GM23338 (cell line): ENCODE results near the gene TRABD2A. TPM values are rescaled to one million over a fixed set of nuclear protein-coding genes. Genes with fewer than 3 reads are reported as not detected.

Source experiments
- ATAC-seq: fragments of 200-7000 bp; cut with Tn5 transposase; 3 replicates; pipeline ENCODE4 v1.9.1; 2020
- DNase-seq: peaks from one replicate; pipeline ENCODE4 v3.0.0-alpha.2; 2015; ENCODE audit warnings: low spot score
- H2AFZ ChIP-seq: fragments of 200-600 bp; sonication (generic); 2 replicates; pipeline ENCODE4 v1.8.0; 2016; ENCODE audit warnings: antibody characterized with exemption, mild to moderate bottlenecking, moderate library complexity
- H3F3A ChIP-seq: fragments of 200-600 bp; sonication (generic); replicated peaks from 2 replicates; pipeline ENCODE4 v1.8.0; 2017; ENCODE audit warnings: antibody characterized with exemption, mixed run types, low read depth
- H3K27ac ChIP-seq: fragments of 200-600 bp; sonication (generic); 2 replicates; pipeline ENCODE4 v1.6.1; 2016; ENCODE audit warnings: low read depth
- H3K27me3 ChIP-seq: fragments of 200-600 bp; sonication (generic); 2 replicates; pipeline ENCODE4 v1.8.0; 2016; ENCODE audit warnings: mild to moderate bottlenecking, mixed run types, moderate library complexity; ENCODE audit not compliant: insufficient read depth
- H3K36me3 ChIP-seq: fragments of 200-600 bp; sonication (generic); 2 replicates; pipeline ENCODE4 v1.8.0; 2016; ENCODE audit warnings: mild to moderate bottlenecking; ENCODE audit not compliant: insufficient read depth
- H3K4me1 ChIP-seq: fragments of 200-600 bp; sonication (generic); 2 replicates; pipeline ENCODE4 v1.8.0; 2016; ENCODE audit warnings: mild to moderate bottlenecking, moderate library complexity; ENCODE audit not compliant: insufficient read depth
- H3K4me2 ChIP-seq: fragments of 200-600 bp; sonication (generic); 2 replicates; pipeline ENCODE4 v1.7.1; 2017; ENCODE audit warnings: mixed run types
- H3K4me3 ChIP-seq: fragments of 200-600 bp; sonication (generic); 2 replicates; pipeline ENCODE4 v1.6.1; 2016; ENCODE audit warnings: mixed run types
- H3K79me2 ChIP-seq: fragments of 200-600 bp; sonication (generic); replicated peaks from 2 replicates; pipeline ENCODE4 v1.8.0; 2017; ENCODE audit warnings: mild to moderate bottlenecking; ENCODE audit not compliant: insufficient read depth
- H3K9me2 ChIP-seq: fragments of 200-600 bp; sonication (generic); 2 replicates; pipeline ENCODE4 v1.8.0; 2017; ENCODE audit not compliant: insufficient read depth
- H4K20me1 ChIP-seq: fragments of 200-600 bp; sonication (generic); replicated peaks from 2 replicates; pipeline ENCODE4 v1.8.0; 2017; ENCODE audit warnings: mild to moderate bottlenecking; ENCODE audit not compliant: insufficient read depth
- H3K27ac Mint-ChIP-seq: 2 replicates; pipeline ENCODE4 v1.8.0; 2020; ENCODE audit warnings: inconsistent platforms, mild to moderate bottlenecking, moderate library complexity, mixed read lengths
- H3K27me3 Mint-ChIP-seq: 3 replicates; pipeline ENCODE4 v1.8.0; 2022; ENCODE audit warnings: low read depth, mild to moderate bottlenecking, moderate library complexity, mixed read lengths, inconsistent platforms; ENCODE audit not compliant: insufficient read depth, poor library complexity
- H3K36me3 Mint-ChIP-seq: 3 replicates; pipeline ENCODE4 v1.8.0; 2021; ENCODE audit warnings: low read depth, mild to moderate bottlenecking, inconsistent platforms, moderate library complexity, mixed read lengths
- H3K4me1 Mint-ChIP-seq: 3 replicates; pipeline ENCODE4 v1.8.0; 2020; ENCODE audit warnings: mild to moderate bottlenecking, inconsistent platforms, mixed read lengths
- H3K4me3 Mint-ChIP-seq: 3 replicates; pipeline ENCODE4 v1.8.0; 2021; ENCODE audit warnings: moderate library complexity, mild to moderate bottlenecking, inconsistent platforms, mixed read lengths
- H3K9me3 Mint-ChIP-seq: 3 replicates; pipeline ENCODE4 v1.8.0; 2020; ENCODE audit warnings: moderate library complexity, mild to moderate bottlenecking, inconsistent platforms, mixed read lengths
- CREB1 ChIP-seq: fragments of 250-450 bp; sonication (Bioruptor Pico); IDR thresholded peaks from 2 replicates; pipeline ENCODE4 v1.5.0; 2020; ENCODE audit warnings: low read depth, mild to moderate bottlenecking, moderate library complexity
- EZH2 ChIP-seq: fragments of 200-600 bp; sonication (generic); IDR thresholded peaks from one replicate; pipeline ENCODE4 v1.8.0; 2017; ENCODE audit warnings: antibody characterized with exemption, mild to moderate bottlenecking, low read depth; ENCODE audit not compliant: unreplicated experiment
- EZH2phosphoT487 ChIP-seq: fragments of 200-600 bp; sonication (generic); IDR thresholded peaks from one replicate; pipeline ENCODE4 v1.8.1; 2018; ENCODE audit warnings: antibody characterized with exemption; ENCODE audit not compliant: unreplicated experiment
- JUNB ChIP-seq: IDR thresholded peaks from one replicate; pipeline ENCODE4 v1.6.1; 2016; ENCODE audit warnings: antibody characterized with exemption; ENCODE audit not compliant: unreplicated experiment
- NANOG ChIP-seq: IDR thresholded peaks from 2 replicates; pipeline ENCODE4 v1.6.1; 2016; ENCODE audit warnings: antibody characterized with exemption, borderline replicate concordance
- POLR2AphosphoS5 ChIP-seq: IDR thresholded peaks from 2 replicates; pipeline ENCODE4 v1.6.1; 2016; ENCODE audit warnings: antibody characterized with exemption, low read depth
- STAT1 ChIP-seq: IDR thresholded peaks from one replicate; pipeline ENCODE4 v1.6.1; 2016; ENCODE audit warnings: antibody characterized with exemption; ENCODE audit not compliant: unreplicated experiment
- ZNF114 ChIP-seq: fragments of 250-450 bp; sonication (Bioruptor Pico); IDR thresholded peaks from 2 replicates; pipeline ENCODE4 v1.5.0; 2020; ENCODE audit warnings: mild to moderate bottlenecking, moderate library complexity
- polyA plus RNA-seq: library from polyadenylated mRNA; unstranded; fragments of >200 nt; fragmentation: Nextera tagmentation; extraction: Ambion mirVana; gene quantifications from 2 replicates; pipeline ENCODE4 v1.2.1, GENCODE V29; 2016
- total RNA-seq: library from RNA; depleted of rRNA; stranded (reverse); fragments of >200 nt; shearing (Covaris generic); gene quantifications from 2 replicates; pipeline ENCODE4 v1.2.3, GENCODE V29; 2014
- TF ChIP-seq, protein P1 (sequence below), 2 experiments: fragments of 200-600 bp in 1 of 2; sonication (generic) in 1 of 2; conservative IDR thresholded peaks; 2 replicates each; pipeline versions ENCODE4 v1.5.1 to v1.6.1; 2016 to 2017; ENCODE audit warnings: antibody characterized with exemption in 2 of 2, low read depth in 2 of 2, mild to moderate bottlenecking in 2 of 2, moderate library complexity in 1 of 2
- TF ChIP-seq, protein P2 (sequence below): fragments of 250-450 bp; sonication (Bioruptor Pico); IDR thresholded peaks from 2 replicates; pipeline ENCODE4 v1.5.0; 2020; ENCODE audit warnings: mild to moderate bottlenecking, moderate library complexity

TRABD2A gene
- total and polyA plus RNA-seq, 2 experiments from 2014 or later: 5.5 to 12.1 TPM

DNA sequence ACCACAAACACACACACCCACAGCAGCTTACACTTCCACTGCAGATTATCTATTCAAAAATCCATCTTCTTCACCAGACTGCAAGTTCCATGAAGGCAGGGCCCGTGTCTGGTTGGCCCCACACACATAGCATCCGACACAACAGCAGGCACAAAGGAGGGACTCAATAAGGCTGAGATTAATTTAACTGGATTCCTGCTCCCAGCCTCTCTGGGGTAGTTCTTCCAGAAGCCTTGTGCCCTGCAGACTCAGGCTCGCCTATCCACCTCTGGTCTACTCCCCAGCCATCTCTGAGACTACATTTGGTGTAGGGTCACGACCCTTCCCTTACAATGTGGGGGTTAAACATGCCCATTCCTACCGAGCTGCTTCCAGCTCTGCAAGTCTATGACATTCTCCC lies 57.7 kb downstream of the TRABD2A start:
- Mint-ChIP-seq H3K4me3 (no peak overlapping the region), H3K9me3 (no peaks in the 10 kb centered on the region), H3K27ac (no peak overlapping the region), H3K27me3 (peaks cover 2% of the 10 kb centered on the region), H3K4me1 (no peaks in the 10 kb centered on the region), H3K36me3 (no peaks in the 10 kb centered on the region)
- TF ChIP-seq POLR2AphosphoS5: no peak
- TF ChIP-seq NANOG: no peak
- TF ChIP-seq ZNF114 (CRISPR knock-in tag): no peak
- no peak for TF ChIP-seq JUNB
- no peak for TF ChIP-seq CREB1 (CRISPR knock-in tag)
- Histone ChIP-seq H3K27me3 (no peaks in the 10 kb centered on the region), H3K9me2 (peaks cover 6% of the 10 kb centered on the region; the same call in 1 of the 2 replicates), H3F3A (no peaks in the 10 kb centered on the region), H3K79me2 (no peaks in the 10 kb centered on the region), H3K27ac (no peak overlapping the region), H4K20me1 (no peaks in the 10 kb centered on the region), H3K4me1 (no peaks in the 10 kb centered on the region), H3K4me2 (no peak overlapping the region), H3K36me3 (no peaks in the 10 kb centered on the region; the same call in 1 of the 2 replicates), H3K4me3 (no peak overlapping the region), H2AFZ (no peak overlapping the region)
- no peak for ATAC-seq
- DNase-seq: no peak

DNA sequence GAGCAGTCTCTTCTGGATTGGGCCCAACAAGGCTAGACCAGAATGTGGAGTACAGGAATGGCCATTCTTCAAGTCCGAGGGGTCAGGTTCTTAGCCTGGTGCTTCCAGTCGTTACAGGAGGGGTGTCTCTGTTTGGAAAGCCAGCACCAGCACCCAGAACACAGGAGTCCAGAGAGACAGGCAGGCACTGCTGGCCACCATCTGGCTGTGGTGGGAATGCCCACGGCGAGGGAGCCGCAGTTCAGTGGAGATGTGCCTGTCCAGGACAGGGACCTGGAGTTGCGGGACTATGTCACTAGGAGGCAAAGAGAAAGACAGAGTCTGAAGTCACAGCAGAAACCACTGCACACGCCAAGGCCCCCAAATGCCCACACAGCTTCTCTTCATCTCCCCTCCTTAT lies 59.1 kb downstream of the TRABD2A start:
- Mint-ChIP-seq H3K27me3 (peaks cover 2% of the 10 kb centered on the region), H3K4me1 (no peaks in the 10 kb centered on the region), H3K27ac (no peak overlapping the region), H3K36me3 (no peaks in the 10 kb centered on the region), H3K4me3 (no peak overlapping the region), H3K9me3 (no peaks in the 10 kb centered on the region)
- TF ChIP-seq, protein P1, sequence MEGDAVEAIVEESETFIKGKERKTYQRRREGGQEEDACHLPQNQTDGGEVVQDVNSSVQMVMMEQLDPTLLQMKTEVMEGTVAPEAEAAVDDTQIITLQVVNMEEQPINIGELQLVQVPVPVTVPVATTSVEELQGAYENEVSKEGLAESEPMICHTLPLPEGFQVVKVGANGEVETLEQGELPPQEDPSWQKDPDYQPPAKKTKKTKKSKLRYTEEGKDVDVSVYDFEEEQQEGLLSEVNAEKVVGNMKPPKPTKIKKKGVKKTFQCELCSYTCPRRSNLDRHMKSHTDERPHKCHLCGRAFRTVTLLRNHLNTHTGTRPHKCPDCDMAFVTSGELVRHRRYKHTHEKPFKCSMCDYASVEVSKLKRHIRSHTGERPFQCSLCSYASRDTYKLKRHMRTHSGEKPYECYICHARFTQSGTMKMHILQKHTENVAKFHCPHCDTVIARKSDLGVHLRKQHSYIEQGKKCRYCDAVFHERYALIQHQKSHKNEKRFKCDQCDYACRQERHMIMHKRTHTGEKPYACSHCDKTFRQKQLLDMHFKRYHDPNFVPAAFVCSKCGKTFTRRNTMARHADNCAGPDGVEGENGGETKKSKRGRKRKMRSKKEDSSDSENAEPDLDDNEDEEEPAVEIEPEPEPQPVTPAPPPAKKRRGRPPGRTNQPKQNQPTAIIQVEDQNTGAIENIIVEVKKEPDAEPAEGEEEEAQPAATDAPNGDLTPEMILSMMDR (conservative IDR thresholded peaks at IDR 0.05; ENCODE audit: low read depth in 2 of 2): no peak
- TF ChIP-seq, protein P2, sequence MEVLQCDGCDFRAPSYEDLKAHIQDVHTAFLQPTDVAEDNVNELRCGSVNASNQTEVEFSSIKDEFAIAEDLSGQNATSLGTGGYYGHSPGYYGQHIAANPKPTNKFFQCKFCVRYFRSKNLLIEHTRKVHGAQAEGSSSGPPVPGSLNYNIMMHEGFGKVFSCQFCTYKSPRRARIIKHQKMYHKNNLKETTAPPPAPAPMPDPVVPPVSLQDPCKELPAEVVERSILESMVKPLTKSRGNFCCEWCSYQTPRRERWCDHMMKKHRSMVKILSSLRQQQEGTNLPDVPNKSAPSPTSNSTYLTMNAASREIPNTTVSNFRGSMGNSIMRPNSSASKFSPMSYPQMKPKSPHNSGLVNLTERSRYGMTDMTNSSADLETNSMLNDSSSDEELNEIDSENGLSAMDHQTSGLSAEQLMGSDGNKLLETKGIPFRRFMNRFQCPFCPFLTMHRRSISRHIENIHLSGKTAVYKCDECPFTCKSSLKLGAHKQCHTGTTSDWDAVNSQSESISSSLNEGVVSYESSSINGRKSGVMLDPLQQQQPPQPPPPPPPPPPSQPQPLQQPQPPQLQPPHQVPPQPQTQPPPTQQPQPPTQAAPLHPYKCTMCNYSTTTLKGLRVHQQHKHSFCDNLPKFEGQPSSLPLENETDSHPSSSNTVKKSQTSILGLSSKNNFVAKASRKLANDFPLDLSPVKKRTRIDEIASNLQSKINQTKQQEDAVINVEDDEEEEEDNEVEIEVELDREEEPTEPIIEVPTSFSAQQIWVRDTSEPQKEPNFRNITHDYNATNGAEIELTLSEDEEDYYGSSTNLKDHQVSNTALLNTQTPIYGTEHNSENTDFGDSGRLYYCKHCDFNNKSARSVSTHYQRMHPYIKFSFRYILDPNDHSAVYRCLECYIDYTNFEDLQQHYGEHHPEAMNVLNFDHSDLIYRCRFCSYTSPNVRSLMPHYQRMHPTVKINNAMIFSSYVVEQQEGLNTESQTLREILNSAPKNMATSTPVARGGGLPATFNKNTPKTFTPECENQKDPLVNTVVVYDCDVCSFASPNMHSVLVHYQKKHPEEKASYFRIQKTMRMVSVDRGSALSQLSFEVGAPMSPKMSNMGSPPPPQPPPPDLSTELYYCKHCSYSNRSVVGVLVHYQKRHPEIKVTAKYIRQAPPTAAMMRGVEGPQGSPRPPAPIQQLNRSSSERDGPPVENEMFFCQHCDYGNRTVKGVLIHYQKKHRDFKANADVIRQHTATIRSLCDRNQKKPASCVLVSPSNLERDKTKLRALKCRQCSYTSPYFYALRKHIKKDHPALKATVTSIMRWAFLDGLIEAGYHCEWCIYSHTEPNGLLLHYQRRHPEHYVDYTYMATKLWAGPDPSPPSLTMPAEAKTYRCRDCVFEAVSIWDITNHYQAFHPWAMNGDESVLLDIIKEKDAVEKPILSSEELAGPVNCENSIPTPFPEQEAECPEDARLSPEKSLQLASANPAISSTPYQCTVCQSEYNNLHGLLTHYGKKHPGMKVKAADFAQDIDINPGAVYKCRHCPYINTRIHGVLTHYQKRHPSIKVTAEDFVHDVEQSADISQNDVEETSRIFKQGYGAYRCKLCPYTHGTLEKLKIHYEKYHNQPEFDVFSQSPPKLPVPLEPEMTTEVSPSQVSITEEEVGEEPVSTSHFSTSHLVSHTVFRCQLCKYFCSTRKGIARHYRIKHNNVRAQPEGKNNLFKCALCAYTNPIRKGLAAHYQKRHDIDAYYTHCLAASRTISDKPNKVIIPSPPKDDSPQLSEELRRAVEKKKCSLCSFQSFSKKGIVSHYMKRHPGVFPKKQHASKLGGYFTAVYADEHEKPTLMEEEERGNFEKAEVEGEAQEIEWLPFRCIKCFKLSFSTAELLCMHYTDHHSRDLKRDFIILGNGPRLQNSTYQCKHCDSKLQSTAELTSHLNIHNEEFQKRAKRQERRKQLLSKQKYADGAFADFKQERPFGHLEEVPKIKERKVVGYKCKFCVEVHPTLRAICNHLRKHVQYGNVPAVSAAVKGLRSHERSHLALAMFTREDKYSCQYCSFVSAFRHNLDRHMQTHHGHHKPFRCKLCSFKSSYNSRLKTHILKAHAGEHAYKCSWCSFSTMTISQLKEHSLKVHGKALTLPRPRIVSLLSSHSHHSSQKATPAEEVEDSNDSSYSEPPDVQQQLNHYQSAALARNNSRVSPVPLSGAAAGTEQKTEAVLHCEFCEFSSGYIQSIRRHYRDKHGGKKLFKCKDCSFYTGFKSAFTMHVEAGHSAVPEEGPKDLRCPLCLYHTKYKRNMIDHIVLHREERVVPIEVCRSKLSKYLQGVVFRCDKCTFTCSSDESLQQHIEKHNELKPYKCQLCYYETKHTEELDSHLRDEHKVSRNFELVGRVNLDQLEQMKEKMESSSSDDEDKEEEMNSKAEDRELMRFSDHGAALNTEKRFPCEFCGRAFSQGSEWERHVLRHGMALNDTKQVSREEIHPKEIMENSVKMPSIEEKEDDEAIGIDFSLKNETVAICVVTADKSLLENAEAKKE: no peak
- TF ChIP-seq STAT1: no peak
- no peak for TF ChIP-seq CREB1 (CRISPR knock-in tag)
- TF ChIP-seq EZH2phosphoT487: no peak
- no peak for TF ChIP-seq JUNB
- no peak for TF ChIP-seq ZNF114 (CRISPR knock-in tag)
- TF ChIP-seq POLR2AphosphoS5: no peak
- no peak for TF ChIP-seq EZH2
- Histone ChIP-seq H4K20me1 (no peaks in the 10 kb centered on the region), H3K27ac (no peak overlapping the region), H3K79me2 (no peaks in the 10 kb centered on the region), H2AFZ (no peak overlapping the region), H3K4me3 (no peak overlapping the region), H3F3A (no peaks in the 10 kb centered on the region), H3K27me3 (no peaks in the 10 kb centered on the region), H3K4me2 (no peak overlapping the region), H3K36me3 (no peaks in the 10 kb centered on the region; the same call in 1 of the 2 replicates), H3K4me1 (no peaks in the 10 kb centered on the region), H3K9me2 (peaks cover 6% of the 10 kb centered on the region; the same call in 1 of the 2 replicates)
- no peak for DNase-seq
- ATAC-seq: peak; percentile 26; the same call in 2 of the 3 replicates
